Memory B cell (primary cell): Measurements from ENCODE around the gene COPRS.

Source experiments
- ATAC-seq: fragments of 150-1000 bp; cut with Tn5 transposase; 2 replicates; pipeline ENCODE4 v1.10.0; 2021; ENCODE audit warnings: low read depth, mild to moderate bottlenecking, moderate library complexity
- DNase-seq, 2 donors: peaks; one replicate each; pipeline ENCODE4 v3.0.0; 2022; ENCODE audit warnings: low spot score in 2 of 2
- H3K27ac Mint-ChIP-seq: one replicate; pipeline ENCODE4 v1.8.0; 2022; ENCODE audit warnings: mild to moderate bottlenecking, moderate library complexity, mixed read lengths
- H3K27me3 Mint-ChIP-seq: one replicate; pipeline ENCODE4 v1.8.0; 2022; ENCODE audit warnings: mixed read lengths
- H3K36me3 Mint-ChIP-seq: one replicate; pipeline ENCODE4 v1.8.0; 2022; ENCODE audit warnings: mild to moderate bottlenecking, mixed read lengths
- H3K4me1 Mint-ChIP-seq: one replicate; pipeline ENCODE4 v1.8.0; 2022; ENCODE audit warnings: mixed read lengths
- H3K4me3 Mint-ChIP-seq: one replicate; pipeline ENCODE4 v1.8.0; 2022; ENCODE audit warnings: mild to moderate bottlenecking, moderate library complexity, mixed read lengths
- H3K9me3 Mint-ChIP-seq: one replicate; pipeline ENCODE4 v1.8.0; 2022; ENCODE audit warnings: mixed read lengths

COPRS gene, protein sequence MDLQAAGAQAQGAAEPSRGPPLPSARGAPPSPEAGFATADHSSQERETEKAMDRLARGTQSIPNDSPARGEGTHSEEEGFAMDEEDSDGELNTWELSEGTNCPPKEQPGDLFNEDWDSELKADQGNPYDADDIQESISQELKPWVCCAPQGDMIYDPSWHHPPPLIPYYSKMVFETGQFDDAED

DNA sequence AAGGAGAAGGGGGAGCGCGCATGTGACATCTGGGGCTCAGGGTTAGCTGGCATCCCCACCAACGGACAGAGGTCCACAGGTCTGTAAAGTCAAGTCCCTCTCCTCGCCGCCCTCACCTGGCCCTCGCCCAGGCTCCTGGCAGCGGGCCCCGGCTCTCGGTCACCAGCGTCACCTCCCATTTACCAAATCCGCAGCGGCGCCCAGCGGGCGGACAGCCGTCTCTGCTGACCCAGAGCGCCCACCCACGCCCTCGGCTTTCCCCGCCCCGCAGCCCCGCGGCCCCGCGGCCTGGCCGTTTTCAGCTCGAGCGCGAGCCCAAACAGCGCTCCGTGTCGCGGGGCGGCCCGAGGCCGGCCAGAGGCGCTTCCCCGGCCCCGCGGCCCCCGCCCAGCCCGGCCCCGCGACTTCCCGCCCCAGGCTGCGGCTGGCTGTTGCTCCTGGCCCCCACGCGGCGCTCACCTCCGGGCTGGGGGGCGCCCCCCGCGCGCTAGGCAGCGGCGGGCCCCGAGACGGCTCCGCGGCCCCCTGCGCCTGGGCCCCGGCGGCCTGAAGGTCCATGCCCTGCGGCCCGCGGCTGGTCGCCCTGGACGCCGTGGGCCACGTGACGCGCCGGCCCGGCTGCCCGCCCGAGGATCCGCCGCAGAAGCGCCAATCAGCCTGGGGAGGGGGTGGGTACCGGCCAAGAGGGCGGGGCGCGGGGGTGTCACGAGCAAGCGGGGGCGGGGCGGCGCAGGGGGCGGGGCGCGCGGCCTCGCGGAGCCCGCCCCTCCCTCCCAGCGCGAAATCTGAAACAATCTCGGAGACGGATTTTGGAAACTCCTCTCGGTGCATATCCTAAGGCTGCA, at the start of gene COPRS:
Gene COPRS (minus strand): TSS at position 603 of the 845 bp plus-strand sequence. CDS start 45 bp downstream, at position 558.
- H3K9me3 Mint-ChIP-seq = no peaks in the 10 kb centered on the region
- H3K27me3 Mint-ChIP-seq = no peaks in the 10 kb centered on the region
- H3K4me1 Mint-ChIP-seq = peaks cover 18% of the 10 kb centered on the region
- H3K4me3 Mint-ChIP-seq = peak within 1 kb of the TSS; percentile 90
- DNase-seq (peak; percentile 61 to 72), ATAC-seq (peak; percentile 87)
- peak within 1 kb of the TSS; percentile 71 for H3K27ac Mint-ChIP-seq
- peaks cover 8% of the 10 kb centered on the region for H3K36me3 Mint-ChIP-seq

DNA sequence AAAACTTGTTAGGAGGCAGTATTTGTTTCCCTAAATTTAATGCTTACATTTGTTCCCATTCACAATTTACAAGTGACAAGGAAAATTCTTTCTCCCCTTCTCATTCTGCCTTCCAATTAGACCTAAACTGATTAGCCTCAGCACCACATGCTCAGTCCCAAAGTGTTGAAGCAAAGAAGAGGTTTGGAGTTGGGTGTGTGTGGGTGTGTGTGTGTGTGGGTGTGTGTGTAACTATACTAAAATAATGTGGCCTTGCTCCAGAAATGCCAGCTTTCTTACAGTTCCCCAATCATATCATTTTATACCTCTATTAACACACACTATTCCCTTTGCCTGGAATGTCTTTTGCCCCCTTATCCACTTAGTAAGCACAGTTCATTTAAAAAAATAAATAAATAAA, 49.3 kb upstream of the COPRS start:
- DNase-seq = no peak
- no peak for ATAC-seq
- Mint-ChIP-seq H3K9me3 (no peaks in the 10 kb centered on the region), H3K4me3 (no peak overlapping the region), H3K4me1 (peaks cover 2% of the 10 kb centered on the region), H3K27me3 (peaks cover 15% of the 10 kb centered on the region), H3K36me3 (no peaks in the 10 kb centered on the region), H3K27ac (no peak overlapping the region)

DNA sequence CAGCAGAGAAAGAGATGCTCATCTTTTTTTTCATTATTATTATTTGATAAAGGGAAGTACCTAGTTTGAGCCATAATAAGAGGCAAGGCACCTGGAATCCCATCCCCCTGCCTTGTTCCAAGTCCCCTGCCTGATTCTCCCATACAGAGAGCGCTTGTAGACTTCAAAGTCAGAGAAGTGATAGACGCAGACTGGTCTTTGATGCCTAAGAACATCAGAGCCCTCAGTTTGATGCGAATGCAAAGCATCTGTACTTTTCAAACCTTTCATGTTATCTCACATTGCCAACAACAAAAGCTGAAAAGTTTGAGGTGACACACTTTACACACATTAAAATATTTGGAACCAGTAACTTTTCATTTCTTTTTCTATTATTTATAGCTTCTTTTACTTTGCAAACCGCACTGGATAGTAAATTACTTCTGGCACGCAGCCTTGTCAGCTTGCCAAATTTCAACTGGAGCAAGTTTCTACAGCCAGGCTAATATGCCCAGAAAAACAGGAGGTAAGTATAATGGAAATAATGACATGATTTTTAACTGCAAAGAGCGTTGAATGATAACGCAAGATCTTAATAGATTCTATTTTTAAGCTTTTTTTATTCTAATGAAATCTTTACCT, 48.4 kb upstream of the COPRS start:
- Mint-ChIP-seq H3K4me3 (no peak overlapping the region), H3K9me3 (no peaks in the 10 kb centered on the region), H3K36me3 (no peaks in the 10 kb centered on the region), H3K4me1 (peaks cover 2% of the 10 kb centered on the region), H3K27me3 (peaks cover 15% of the 10 kb centered on the region), H3K27ac (no peak overlapping the region)
- DNase-seq (no peak), ATAC-seq (no peak)

DNA sequence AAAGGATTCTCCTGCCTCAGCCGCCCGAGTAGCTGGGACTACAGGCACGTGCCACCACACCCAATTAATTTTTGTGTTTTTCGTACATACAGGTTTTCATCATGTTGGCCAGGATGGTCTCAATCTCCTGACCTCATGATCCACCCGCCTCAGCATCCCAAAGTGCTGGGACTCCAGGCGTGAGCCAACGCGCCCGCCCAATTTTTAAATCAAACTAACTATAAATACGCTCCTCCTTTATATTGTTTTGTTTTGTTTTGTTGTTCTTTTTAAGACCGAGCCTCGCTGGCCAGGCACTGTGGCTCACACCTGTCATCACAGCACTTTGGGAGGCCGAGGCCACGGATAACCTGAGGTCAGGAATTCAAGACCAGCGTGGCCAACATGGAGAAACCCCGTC, 44.4 kb upstream of the COPRS start:
- ATAC-seq (no peak), DNase-seq (no peak)
- peaks cover 2% of the 10 kb centered on the region for H3K27me3 Mint-ChIP-seq
- H3K4me3 Mint-ChIP-seq = no peak overlapping the region
- peaks cover 2% of the 10 kb centered on the region for H3K4me1 Mint-ChIP-seq
- H3K27ac Mint-ChIP-seq = no peak overlapping the region
- H3K36me3 Mint-ChIP-seq = no peaks in the 10 kb centered on the region
- no peaks in the 10 kb centered on the region for H3K9me3 Mint-ChIP-seq

DNA sequence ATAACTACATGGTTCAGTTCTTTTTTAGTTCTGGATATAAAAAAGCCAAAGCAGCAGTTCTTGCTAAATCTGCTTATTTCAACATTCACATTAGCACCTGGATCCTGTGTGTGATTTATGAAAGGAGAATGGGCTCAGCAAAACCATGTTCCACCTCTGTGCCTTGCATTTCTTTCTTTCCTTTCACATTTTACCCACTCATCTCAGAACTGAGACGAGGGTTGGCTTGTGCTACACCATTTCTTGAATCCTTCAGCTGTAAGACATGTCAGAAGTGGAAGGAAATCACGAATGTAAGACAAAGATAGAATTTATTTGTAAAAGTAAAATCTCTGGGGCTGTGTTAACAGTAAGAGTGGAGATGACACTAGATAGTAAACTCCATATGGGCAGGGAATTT, 43.6 kb upstream of the COPRS start:
- H3K36me3 Mint-ChIP-seq = peaks cover 3% of the 10 kb centered on the region
- no peaks in the 10 kb centered on the region for H3K4me1 Mint-ChIP-seq
- no peak overlapping the region for H3K27ac Mint-ChIP-seq
- no peaks in the 10 kb centered on the region for H3K9me3 Mint-ChIP-seq
- DNase-seq (no peak), ATAC-seq (no peak)
- no peak overlapping the region for H3K4me3 Mint-ChIP-seq
- no peaks in the 10 kb centered on the region for H3K27me3 Mint-ChIP-seq

DNA sequence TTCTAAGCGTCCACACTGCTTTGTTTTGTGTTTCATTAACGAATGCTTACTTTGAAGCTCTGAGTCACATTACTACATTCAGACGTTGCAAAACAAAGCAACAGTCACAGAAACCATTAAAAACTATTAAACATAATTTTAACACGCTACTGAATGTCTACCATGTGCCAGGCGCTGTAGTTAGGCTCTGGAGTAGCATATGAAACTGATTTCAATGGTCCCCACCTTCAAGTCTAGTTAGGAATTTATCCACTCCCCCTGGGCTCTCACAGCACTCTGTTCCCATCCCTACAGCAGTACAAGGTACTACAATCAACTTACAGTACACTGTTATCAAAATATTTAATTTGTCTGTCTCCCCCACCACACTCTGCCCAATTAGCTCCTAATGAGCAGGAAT, 41.8 kb upstream of the COPRS start:
- Mint-ChIP-seq H3K36me3 (peaks cover 7% of the 10 kb centered on the region), H3K27me3 (no peaks in the 10 kb centered on the region), H3K4me1 (no peaks in the 10 kb centered on the region), H3K27ac (no peak overlapping the region), H3K9me3 (no peaks in the 10 kb centered on the region), H3K4me3 (no peak overlapping the region)
- no peak for DNase-seq
- no peak for ATAC-seq

DNA sequence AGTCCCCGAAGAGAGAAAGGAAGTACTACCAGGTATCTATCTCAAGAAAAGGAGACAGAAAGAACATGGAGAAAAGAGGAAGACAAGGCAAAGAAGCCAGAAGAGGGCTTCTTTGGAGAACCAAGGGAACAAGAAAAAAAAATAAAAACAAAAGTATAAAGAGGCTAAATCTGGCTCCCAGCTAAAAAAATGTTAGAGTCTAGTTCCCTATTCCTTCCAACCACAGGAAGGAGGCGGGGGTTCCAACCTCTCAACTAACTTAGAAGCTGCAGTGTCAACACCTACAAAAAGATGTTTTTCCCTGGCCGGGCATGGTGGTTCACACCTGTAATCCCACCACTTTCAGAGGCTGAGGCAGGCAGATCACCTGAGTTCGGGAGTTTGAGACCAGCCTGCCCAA, 29.1 kb upstream of the COPRS start:
- Mint-ChIP-seq H3K27me3 (no peaks in the 10 kb centered on the region), H3K27ac (peak overlapping the region; percentile 98), H3K9me3 (no peaks in the 10 kb centered on the region), H3K4me3 (peak overlapping the region; percentile 66), H3K36me3 (peaks cover 25% of the 10 kb centered on the region), H3K4me1 (peaks cover 15% of the 10 kb centered on the region)
- DNase-seq (peak; percentile 14 to 21), ATAC-seq (peak; percentile 56)

DNA sequence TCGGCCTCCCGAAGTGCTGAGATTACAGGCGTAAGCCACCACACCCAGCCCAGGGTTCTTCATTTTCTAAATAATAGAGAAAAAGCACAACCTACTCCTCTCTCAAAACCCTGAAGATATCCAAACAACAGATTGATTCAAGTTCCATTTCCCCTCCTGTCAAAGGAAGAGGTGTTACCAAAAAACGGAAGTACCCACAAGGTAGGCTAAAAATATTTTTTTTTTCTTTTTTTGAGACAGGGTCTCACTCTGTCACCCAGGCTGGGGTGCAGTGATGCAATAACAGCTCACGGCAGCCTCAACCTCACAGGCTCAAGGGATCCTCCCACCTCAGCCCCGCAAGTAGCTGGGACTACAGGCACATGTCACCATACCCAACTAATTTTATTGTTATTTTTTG, 23.5 kb upstream of the COPRS start:
- DNase-seq = no peak
- Mint-ChIP-seq H3K27me3 (no peaks in the 10 kb centered on the region), H3K27ac (peak overlapping the region; percentile 62)

DNA sequence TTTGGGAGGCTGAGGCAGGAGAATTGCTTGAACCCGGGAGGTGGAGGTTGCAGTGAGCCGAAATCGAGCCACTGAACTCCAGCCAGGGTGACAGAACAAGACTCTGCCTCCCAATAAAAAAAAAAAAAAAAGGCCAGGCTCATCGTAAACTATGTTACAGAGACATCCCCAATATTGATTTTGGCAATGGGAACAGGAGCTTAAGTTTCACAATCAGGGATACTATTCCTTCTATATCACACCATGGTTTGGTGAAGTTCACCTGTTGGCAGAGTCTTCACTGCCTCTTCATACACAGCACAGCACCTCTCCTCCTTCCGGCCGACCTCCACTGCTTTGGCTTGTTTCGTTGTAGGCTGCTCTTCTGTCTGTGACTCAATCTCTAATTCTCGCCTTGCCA, 21.3 kb upstream of the COPRS start:
- Mint-ChIP-seq H3K36me3 (peaks cover 20% of the 10 kb centered on the region), H3K9me3 (no peaks in the 10 kb centered on the region), H3K4me3 (no peak overlapping the region), H3K4me1 (peaks cover 8% of the 10 kb centered on the region), H3K27me3 (no peaks in the 10 kb centered on the region), H3K27ac (peak overlapping the region; percentile 32)
- ATAC-seq (no peak), DNase-seq (no peak)

More for the DNA sequence above, 23.5 kb upstream of the COPRS start:
- Mint-ChIP-seq H3K36me3 (peaks cover 27% of the 10 kb centered on the region), H3K4me1 (peaks cover 8% of the 10 kb centered on the region), H3K9me3 (no peaks in the 10 kb centered on the region), H3K4me3 (peak overlapping the region; percentile 67)
- peak; percentile 91 for ATAC-seq

DNA sequence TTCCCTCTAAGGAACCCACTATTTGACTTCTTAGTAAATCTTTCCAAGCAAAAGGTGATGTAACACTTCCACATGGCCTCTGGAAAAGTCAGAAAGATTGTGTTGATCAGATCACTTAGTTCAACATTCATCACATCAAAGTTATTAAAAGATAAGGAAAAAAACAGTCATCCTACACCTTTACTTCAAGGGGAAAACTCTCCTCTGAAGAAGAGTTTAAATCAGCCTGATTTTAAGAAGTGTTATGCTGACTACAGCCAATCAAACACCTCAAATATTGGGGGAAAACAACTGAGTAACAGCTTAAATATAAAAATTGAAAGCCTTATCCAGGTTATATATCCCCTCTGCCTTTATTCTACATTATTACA, 19.6 kb upstream of the COPRS start:
- ATAC-seq (no peak), DNase-seq (no peak)
- peak overlapping the region; percentile 54 for H3K27ac Mint-ChIP-seq
- H3K27me3 Mint-ChIP-seq = no peaks in the 10 kb centered on the region
- H3K4me1 Mint-ChIP-seq = peaks cover 3% of the 10 kb centered on the region
- no peak overlapping the region for H3K4me3 Mint-ChIP-seq
- H3K36me3 Mint-ChIP-seq = peaks cover 17% of the 10 kb centered on the region
- no peaks in the 10 kb centered on the region for H3K9me3 Mint-ChIP-seq

DNA sequence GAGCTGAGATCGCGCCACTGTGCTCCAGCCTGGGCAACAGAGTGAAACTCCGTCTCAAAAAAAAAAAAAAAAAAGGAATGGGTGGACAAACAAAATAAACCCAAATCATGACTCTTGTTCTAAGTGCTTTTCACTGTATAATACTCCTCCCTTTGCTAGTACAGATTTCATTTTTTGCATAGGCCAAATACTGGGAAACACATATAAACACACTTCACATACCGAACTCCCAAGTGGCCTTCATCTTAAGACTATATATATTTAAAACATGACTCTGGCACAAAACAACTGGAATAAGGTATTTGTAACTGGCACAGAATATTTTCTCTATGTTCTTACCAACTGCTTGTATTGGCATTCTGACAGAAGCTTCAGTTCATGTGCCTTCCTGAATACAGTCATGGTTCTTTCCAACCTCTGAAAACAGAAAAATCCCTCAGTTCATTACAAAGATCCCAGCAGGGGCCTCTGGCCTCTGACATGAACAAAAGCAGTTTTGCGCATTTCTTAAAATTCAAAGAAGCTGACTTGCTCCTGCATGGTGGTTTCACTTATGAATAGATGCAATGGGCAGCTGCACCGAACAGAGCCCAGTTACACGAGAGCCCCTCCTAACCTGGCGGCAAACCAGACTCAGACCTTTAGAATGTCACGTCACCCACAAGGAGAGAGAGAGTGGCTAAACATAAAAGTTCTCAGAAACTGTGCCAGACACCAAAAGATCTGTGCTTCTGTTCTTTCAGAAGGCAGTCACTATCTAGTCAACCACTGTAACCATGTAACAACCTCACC, 19.1 kb upstream of the COPRS start:
- Mint-ChIP-seq H3K9me3 (no peaks in the 10 kb centered on the region), H3K27me3 (no peaks in the 10 kb centered on the region), H3K4me3 (no peak overlapping the region), H3K36me3 (peaks cover 19% of the 10 kb centered on the region), H3K27ac (peak overlapping the region; percentile 54), H3K4me1 (peaks cover 3% of the 10 kb centered on the region)
- DNase-seq = no peak
- no peak for ATAC-seq

DNA sequence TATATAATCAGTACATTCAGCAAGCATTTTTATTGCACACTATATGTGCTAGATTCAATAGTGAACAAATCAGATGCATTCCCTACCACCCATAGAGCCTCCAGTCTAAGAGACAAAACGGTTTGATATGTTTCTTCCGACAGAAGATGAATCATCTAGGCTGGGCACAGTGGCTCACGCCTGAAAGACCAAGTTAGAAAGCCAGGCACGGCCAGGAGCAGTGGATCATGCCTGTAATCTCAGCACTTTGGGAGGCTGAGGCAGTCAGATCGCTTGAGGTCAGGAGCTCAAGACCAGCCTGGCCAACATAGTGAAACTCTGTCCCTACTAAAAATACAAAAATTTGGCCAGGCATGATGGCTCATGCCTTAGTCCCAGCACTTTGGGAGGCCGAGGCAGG, 18.3 kb upstream of the COPRS start:
- Mint-ChIP-seq H3K4me1 (peaks cover 3% of the 10 kb centered on the region), H3K4me3 (no peak overlapping the region), H3K36me3 (peaks cover 20% of the 10 kb centered on the region), H3K27me3 (no peaks in the 10 kb centered on the region), H3K9me3 (no peaks in the 10 kb centered on the region), H3K27ac (no peak overlapping the region)
- DNase-seq (no peak), ATAC-seq (no peak)

DNA sequence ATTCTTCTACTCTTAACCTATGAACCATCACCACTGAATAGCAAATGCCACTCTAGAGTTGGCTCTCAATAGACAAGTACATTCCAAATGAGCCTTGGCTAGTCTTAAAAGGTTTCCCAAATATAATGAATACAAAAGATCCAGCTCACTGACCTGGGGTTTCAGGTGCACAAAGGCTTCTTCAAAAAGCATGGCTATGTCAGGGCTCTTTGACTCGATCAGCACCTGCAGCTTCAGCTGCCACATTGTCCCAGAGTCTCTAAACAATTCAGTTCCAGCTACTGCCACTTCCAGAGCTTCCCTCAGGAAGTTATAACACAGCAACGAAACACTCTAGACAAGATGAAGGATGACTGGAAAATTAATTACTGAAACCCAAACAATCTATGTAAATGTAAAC, 16.0 kb upstream of the COPRS start:
- H3K9me3 Mint-ChIP-seq = no peaks in the 10 kb centered on the region
- no peaks in the 10 kb centered on the region for H3K4me1 Mint-ChIP-seq
- no peak for ATAC-seq
- DNase-seq = no peak
- H3K4me3 Mint-ChIP-seq = no peak overlapping the region
- H3K27me3 Mint-ChIP-seq = no peaks in the 10 kb centered on the region
- no peak overlapping the region for H3K27ac Mint-ChIP-seq
- peaks cover 21% of the 10 kb centered on the region for H3K36me3 Mint-ChIP-seq
